ENCODE measurements around the gene TNFAIP8L1.

- TF ChIP-seq CTCF (optimal IDR thresholded peaks at IDR 0.05 in 1 of 3, IDR thresholded peaks at IDR 0.05 in 1 of 3, conservative IDR thresholded peaks at IDR 0.05 in 1 of 3; ENCODE audit: extremely low read depth in 1 of 3, insufficient read depth in 2 of 3, low read length in 3 of 3): no peak
- TF ChIP-seq EZH2 (IDR thresholded peaks at IDR 0.05; ENCODE audit: low read length): no peak
Observed at GRCh38 chr19:4597975-4598671, 41.2 kb upstream of the TNFAIP8L1 start.

Data from keratinocyte (primary cell).